ENCODE data around the gene CDH11. TPM values are rescaled to one million over a fixed set of nuclear protein-coding genes. Genes with fewer than 3 reads are reported as not detected.

The CDH11 gene
- total and polyA plus RNA-seq, 7 donors = 1.2 to 146 (median 19.3) TPM

DNA sequence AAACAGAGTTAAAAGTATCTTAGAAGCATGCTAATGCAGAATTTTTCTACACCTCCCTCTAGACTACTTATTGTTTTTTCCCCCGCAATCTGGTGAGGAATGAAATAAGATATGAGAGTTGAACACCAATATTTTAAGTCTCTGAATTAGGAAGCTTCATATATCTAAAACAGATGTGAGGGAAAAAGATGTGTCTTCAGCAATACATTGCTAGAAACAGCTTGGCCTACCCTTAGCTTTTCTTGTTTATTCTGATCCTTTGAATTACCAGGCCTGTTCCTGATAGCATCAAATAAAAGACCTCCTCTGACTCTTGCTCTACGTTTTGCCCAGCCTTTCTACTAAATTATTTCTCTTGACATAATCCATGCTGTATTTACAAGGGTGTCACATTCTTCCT lies 221.8 kb downstream of the CDH11 start:
- Histone ChIP-seq H3K27me3 (no peaks in the 10 kb centered on the region), H3K9me3 (no peaks in the 10 kb centered on the region), H3K4me3 (no peak overlapping the region), H3K4me1 (no peaks in the 10 kb centered on the region), H3K27ac (no peak overlapping the region), H3K36me3 (no peaks in the 10 kb centered on the region)
- intact Hi-C loops (cut with DNase I) = no loop called here
- WGBS, 2 donors = 51 to 54% methylated on average over 2 of the region's 2 CpGs
- no peak for DNase-seq
- TF ChIP-seq EP300 (IDR thresholded peaks at IDR 0.05) = no peak
- no peak for TF ChIP-seq POLR2AphosphoS5 (IDR thresholded peaks at IDR 0.05)
- TF ChIP-seq, protein P1, sequence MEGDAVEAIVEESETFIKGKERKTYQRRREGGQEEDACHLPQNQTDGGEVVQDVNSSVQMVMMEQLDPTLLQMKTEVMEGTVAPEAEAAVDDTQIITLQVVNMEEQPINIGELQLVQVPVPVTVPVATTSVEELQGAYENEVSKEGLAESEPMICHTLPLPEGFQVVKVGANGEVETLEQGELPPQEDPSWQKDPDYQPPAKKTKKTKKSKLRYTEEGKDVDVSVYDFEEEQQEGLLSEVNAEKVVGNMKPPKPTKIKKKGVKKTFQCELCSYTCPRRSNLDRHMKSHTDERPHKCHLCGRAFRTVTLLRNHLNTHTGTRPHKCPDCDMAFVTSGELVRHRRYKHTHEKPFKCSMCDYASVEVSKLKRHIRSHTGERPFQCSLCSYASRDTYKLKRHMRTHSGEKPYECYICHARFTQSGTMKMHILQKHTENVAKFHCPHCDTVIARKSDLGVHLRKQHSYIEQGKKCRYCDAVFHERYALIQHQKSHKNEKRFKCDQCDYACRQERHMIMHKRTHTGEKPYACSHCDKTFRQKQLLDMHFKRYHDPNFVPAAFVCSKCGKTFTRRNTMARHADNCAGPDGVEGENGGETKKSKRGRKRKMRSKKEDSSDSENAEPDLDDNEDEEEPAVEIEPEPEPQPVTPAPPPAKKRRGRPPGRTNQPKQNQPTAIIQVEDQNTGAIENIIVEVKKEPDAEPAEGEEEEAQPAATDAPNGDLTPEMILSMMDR (IDR thresholded peaks at IDR 0.05) = no peak
- TF ChIP-seq POLR2A (IDR thresholded peaks at IDR 0.05) = no peak

DNA sequence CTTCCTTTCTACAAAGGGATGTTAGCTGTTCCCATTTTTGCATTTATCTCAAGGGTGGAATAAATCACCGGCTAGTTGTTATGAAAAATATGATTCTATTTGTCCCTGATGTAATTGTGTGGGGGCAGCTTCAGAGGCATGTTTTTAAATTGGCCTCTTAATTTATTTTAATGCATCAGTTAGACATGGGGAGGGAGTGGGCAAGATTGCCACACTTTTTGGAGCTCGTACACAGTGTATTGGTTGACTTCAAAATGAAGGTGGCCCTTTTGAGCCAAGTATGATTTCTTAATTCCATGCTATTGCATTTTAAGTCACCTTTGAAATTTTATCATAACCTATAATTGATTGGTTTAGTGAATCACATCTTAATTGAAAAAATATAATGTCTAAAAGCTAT lies 223.7 kb downstream of the CDH11 start:
- Histone ChIP-seq H3K27me3 (no peaks in the 10 kb centered on the region), H3K4me3 (no peak overlapping the region), H3K4me1 (no peaks in the 10 kb centered on the region), H3K9me3 (no peaks in the 10 kb centered on the region), H3K27ac (no peak overlapping the region), H3K36me3 (no peaks in the 10 kb centered on the region)
- intact Hi-C loops (cut with DNase I) = no loop called here
- 86 to 90% methylated on average over 2 of the region's 2 CpGs for WGBS, 2 donors
- DNase-seq = no peak
- TF ChIP-seq POLR2A (IDR thresholded peaks at IDR 0.05) = no peak

Measured in sigmoid colon (tissue), 7 donors.